Right ventricle myocardium superior (tissue), 1 donor: Measurements from ENCODE around the gene QRSL1. TPM values are rescaled to one million over a fixed set of nuclear protein-coding genes. Genes with fewer than 3 reads are reported as not detected.
"Not testable (repeated sequence)": the region's sequence is repeated elsewhere in the genome, so short reads cannot be mapped to it uniquely, and the experiment has no call there.

Source experiments
- ATAC-seq: fragments of 200-7000 bp; cut with Tn5 transposase; one replicate; pipeline ENCODE4 v1.9.1; 2020; ENCODE audit warnings: mild to moderate bottlenecking; ENCODE audit not compliant: poor library complexity
- DNase-seq: peaks from one replicate; pipeline ENCODE4 v3.0.0-alpha.2; 2020
- intact Hi-C: fragments of 100-400 bp; cut with DNase I; formaldehyde crosslinking; loops from one replicate; pipeline ENCODE4 v1.11.2; 2022
- total RNA-seq: library from RNA; stranded (reverse); fragmentation: NEBNext Ultra II Directional; extraction: Animal tissue kit (Norgen Biotek cat#: 25700); gene quantifications from one replicate; pipeline ENCODE4 v1.2.1, GENCODE V29; 2021
- donor health status: DM: no; HTN: yes; CAD: no; lungs with severe emphysema.

The QRSL1 gene
- total RNA-seq, 1 donor from 2014 or later = 21.4 TPM

GRCh38 chr6:106666282-106667021 is 37.1 kb downstream of the QRSL1 start:
- intact Hi-C loops = no loop called here
- DNase-seq = no peak
- no peak for ATAC-seq

GRCh38 chr6:106667022-106667402 is 37.6 kb downstream of the QRSL1 start:
- intact Hi-C loops = no loop called here
- DNase-seq = no peak
- ATAC-seq = no peak

GRCh38 chr6:106670236-106670635 is 40.9 kb downstream of the QRSL1 start:
- DNase-seq = no peak
- ATAC-seq = no peak
- intact Hi-C loops = no loop called here

GRCh38 chr6:106671651-106672050 is 42.3 kb downstream of the QRSL1 start:
- intact Hi-C loops = no loop called here
- no peak for DNase-seq
- no peak for ATAC-seq

- ATAC-seq = no peak
- intact Hi-C loops = no loop called here
- no peak for DNase-seq
Measured at GRCh38 chr6:106674541-106675229, 45.3 kb downstream of the QRSL1 start.

GRCh38 chr6:106677282-106677681 is 47.9 kb downstream of the QRSL1 start:
- no peak for DNase-seq
- ATAC-seq = no peak
- intact Hi-C loops = no loop called here

- ATAC-seq = no peak
- DNase-seq = no peak
- intact Hi-C loops = no loop called here
Measured at GRCh38 chr6:106684011-106684410, 54.6 kb downstream of the QRSL1 start.

- intact Hi-C loops = no loop called here
- no peak for ATAC-seq
- no peak for DNase-seq
Measured at GRCh38 chr6:106685833-106686232, 56.5 kb downstream of the QRSL1 start.

GRCh38 chr6:106688177-106688951 is 59.0 kb downstream of the QRSL1 start:
- intact Hi-C loops = no loop called here
- no peak for ATAC-seq
- DNase-seq = no peak

GRCh38 chr6:106692112-106692818 is 62.9 kb downstream of the QRSL1 start:
- ATAC-seq (no peak), DNase-seq (no peak)
- intact Hi-C loops = no loop called here

GRCh38 chr6:106692819-106693208 is 63.4 kb downstream of the QRSL1 start:
- intact Hi-C loops = no loop called here

GRCh38 chr6:106693418-106693817 is 64.0 kb downstream of the QRSL1 start:
- intact Hi-C loops = no loop called here
- ATAC-seq = no peak
- DNase-seq = no peak

More at GRCh38 chr6:106692819-106693208, 63.4 kb downstream of the QRSL1 start:
- DNase-seq (no peak), ATAC-seq (no peak)

- ATAC-seq (no peak), DNase-seq (no peak)
- intact Hi-C loops = no loop called here
Measured at GRCh38 chr6:106694343-106694742, 65.0 kb downstream of the QRSL1 start.

GRCh38 chr6:106700581-106700980 is 71.2 kb downstream of the QRSL1 start:
- ATAC-seq (no peak), DNase-seq (no peak)
- intact Hi-C loops = no loop called here

GRCh38 chr6:106701201-106701600 is 71.8 kb downstream of the QRSL1 start:
- intact Hi-C loops, DNase-seq, ATAC-seq: not testable (repeated sequence)

- no peak for ATAC-seq
- intact Hi-C loops = no loop called here
- no peak for DNase-seq
Measured at GRCh38 chr6:106702046-106702445, 72.7 kb downstream of the QRSL1 start.

GRCh38 chr6:106702451-106703110 is 73.2 kb downstream of the QRSL1 start:
- ATAC-seq = no peak
- intact Hi-C loops = no loop called here
- no peak for DNase-seq

- ATAC-seq (no peak), DNase-seq (no peak)
- intact Hi-C loops = no loop called here
Measured at GRCh38 chr6:106704327-106704726, 74.9 kb downstream of the QRSL1 start.

GRCh38 chr6:106705156-106705555 is 75.8 kb downstream of the QRSL1 start:
- no peak for ATAC-seq
- DNase-seq = no peak
- intact Hi-C loops = no loop called here
